Measurements from ENCODE around the gene POU2AF1.

GRCh38 chr11:111370902-111371578, 8.0 kb downstream of the POU2AF1 start:
- no peak for TF ChIP-seq CTCF (IDR thresholded peaks at IDR 0.05; ENCODE audit: poor library complexity, severe bottlenecking)
- no peak for TF ChIP-seq TAF1 (IDR thresholded peaks at IDR 0.05; ENCODE audit: low read depth)
